Amniotic epithelial cell (primary cell): ENCODE measurements around the gene SERPINA6.
"Not testable (repeated sequence)": the region's sequence is repeated elsewhere in the genome, so short reads cannot be mapped to it uniquely, and the experiment has no call there.

ENCODE experiments used
- DNase-seq: peaks from one replicate; pipeline ENCODE4 v3.0.0-alpha.2; 2010; ENCODE audit warnings: low read depth

Gene SERPINA6

DNA sequence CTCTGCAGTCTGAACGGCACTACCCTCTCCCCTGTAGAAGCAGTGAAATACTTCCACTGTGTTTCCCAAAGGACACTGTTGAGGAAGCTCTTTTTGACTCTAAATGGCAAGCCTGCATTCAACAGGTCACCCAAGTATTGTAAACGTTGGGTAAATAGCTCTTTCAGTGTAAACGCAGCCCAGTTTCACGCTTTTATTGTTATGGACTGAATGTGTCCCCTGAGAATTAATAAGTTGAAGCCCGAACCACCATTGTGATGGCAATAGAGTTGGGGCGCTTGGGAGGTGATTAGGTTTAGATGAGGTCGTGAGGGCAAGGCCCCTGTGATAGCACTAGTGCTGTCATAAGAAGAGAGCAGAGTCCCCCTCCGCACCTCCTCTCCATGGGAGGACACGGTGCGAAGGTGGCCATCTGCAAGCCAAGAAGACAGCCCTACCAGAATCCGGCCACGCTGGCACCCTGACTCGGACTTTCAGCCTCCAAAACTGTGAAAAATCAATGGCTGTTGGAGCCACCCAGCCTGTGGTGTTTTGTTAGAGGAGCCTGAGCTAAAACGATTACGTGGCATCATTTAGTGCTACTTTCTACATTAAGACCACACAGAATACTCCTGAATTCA, 31.1 kb downstream of the SERPINA6 start:
- no peak for DNase-seq

DNA sequence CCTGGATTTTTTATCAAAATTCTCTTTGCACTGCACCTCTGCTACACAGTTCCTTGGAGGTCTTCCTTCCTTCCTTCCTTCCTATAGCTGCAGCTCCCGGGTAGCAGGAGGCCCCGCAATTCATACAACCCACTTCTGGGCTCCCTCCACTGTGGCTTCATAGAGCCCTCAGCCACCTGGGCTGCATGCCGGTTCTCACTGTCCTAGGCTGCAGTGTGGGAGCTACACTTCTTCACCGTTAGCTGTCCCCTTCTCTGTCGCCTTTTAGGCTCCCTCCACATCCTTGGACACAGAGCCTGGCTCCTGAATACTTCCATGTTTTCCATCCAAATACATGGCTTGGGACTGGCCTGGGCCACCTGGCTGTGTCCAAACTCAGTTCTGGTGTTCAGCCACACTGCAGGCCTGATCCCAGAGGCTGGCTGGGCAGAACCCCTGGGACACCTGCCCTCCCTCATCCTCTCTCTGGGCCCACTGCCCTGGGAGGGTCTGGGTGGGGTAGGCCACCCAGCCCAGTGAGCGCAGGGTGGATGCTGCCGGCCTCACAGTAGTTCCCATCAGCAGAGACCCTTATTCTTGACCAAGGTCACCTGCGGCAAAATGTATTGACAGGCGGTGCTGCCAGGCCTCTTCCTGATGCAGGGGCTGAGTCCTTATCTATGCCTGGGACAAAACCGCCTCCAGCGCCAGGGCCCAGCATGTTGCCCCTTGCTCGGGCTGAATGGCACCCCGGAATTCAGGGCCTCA, 31.8 kb downstream of the SERPINA6 start:
- no peak for DNase-seq

- no peak for DNase-seq
Observed at GRCh38 chr14:94290197-94290596, 32.9 kb downstream of the SERPINA6 start.

DNA sequence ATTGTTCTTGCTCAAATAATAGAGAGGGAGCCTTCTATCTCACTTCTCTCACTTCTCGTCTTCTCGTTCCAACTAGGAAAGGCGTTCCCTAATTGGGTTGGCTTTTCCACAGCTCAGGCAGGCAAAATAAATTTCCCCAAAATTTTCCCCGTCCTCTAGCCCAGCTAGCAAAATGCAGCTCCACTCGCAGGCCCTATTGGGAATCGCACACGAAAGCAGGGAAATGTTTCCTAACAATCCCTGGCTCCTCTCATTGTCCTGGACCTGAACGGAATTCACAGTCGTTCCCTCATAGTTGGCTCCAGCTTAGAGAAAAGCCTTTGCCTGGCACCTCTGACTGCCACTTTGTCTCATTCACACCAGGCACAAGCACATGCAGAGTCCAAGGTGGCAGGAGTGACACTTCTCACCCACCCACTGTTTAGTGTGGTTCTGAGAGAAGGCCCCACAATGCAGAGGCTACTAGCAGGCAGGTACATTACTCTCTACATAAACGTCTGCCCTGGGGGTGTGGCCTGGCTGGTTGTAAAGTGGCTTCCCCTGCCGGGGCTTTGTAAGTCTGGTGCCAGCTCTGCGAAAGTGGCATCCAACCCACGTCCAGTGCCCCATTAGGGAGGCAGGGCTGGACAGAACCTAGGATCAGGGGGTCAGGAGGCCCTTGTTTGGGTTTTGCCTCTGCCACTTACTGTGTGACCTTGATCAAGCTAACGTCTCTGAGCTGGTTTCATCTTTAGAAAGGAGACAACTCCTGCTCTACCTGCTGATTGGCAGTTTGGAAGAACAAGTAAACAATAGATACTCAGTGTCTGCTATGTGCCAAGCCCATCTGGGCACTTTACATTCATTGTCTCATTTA, 34.3 kb downstream of the SERPINA6 start:
- no peak for DNase-seq

DNA sequence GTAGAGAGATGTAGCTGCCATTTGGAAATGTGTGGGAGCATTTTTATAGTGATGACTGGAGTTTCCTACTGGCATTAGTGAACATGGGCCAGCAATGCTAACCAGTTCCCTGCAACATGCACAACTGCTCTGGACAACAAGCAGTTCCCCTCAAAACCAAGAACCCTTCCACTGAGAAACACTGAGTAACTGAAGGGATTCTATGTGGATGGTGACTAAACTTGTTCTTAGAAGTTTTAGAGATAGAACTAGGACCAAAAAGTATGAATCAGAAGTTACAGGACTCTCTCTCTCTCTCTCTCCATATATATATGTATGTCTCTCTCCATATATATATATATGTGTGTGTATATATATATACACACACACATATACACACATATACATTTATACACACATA, 38.0 kb downstream of the SERPINA6 start:
- DNase-seq: no peak

DNA sequence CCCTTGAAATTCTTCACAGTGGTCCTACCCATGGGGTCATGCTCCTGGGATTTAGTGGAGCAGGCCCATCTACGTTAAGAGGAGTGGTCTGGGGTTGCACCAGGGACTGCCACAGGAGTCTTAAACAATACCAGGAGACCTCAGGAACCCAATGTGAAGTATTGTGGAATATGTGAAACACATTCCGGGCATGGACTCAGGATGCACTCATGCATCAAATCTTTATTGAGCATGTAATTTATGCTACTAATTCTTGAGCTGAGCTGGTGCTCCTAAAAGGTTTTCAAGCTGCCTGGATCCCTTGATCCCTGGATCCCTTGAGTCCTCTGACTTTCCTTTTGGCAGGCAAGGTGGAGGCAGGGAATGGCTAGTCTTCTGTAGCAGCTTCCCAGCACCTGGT, 38.9 kb downstream of the SERPINA6 start:
- no peak for DNase-seq

- DNase-seq: peak; percentile 9
Observed at GRCh38 chr14:94282991-94283723, 40.0 kb downstream of the SERPINA6 start.

GRCh38 chr14:94278731-94279130, 44.4 kb downstream of the SERPINA6 start:
- DNase-seq: no peak

DNA sequence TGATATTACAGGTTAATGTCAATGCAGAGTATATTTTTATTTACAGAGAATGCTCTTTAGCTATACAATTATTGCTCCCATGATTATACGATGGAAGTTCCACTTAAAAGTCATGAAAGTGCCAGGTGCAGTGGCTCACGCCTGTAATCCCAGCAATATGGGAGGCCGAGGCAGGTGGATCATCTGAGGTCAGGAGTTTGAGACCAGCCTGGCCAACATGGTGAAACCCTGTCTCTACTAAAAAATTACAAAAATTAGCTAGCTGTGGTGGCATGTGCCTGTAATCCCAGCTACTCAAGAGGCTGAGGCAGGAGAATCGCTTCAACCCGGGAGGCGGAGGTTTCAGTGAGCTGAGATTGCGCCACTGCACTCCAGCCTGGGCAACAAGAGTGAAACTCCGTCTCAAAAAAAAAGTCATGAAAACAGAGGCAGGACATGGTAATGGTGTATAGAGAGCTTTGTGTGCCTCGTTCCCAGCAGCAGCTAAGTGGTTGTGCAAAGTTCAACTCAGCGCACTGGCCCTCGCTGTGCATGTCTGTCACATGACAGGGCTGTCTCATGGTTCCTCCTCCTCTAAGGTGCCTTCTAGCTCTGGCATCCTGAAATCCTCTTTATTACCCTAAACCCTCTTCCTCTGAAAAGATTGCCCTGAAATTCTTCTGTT, 46.1 kb downstream of the SERPINA6 start:
- DNase-seq: not testable (repeated sequence)

DNA sequence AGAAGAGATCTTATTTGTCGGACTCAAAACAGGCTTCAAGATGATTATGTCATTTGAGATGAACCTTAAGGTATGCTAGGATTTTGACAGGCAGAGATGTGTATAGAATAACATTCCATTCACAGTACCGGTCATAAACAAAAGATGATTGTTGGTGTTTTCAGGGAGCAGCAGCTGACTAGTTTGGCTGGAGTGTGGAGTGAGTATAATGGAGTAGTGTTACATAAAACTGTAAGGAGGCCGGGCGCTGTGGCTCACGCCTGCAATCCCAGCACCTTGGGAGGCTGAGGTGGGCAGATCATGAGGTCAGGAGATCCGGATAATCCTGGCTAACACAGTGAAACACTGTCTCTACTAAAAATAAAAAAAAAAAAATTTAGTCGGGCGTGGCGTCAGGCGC, 54.0 kb downstream of the SERPINA6 start:
- no peak for DNase-seq

DNA sequence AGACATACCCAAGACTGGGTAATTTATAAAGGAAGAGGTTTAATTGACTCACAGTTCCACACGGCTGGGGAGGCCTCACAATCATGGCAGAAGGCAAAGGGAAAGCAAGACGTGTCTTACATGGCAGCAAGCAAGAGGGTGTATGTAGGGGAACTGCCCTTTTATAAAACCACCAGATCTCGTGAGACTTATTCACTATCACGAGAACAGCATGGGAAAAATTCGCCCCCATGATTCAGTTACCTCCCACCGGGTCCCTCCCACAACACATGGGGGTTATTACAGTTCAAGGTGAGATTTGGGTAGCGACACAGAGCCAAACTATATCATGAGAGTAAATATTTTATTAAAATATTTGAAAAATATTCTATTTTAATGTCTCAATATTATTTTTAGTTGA, 54.6 kb downstream of the SERPINA6 start:
- not testable (repeated sequence) for DNase-seq

GRCh38 chr14:94267352-94267751, 55.8 kb downstream of the SERPINA6 start:
- no peak for DNase-seq

GRCh38 chr14:94264195-94264594, 58.9 kb downstream of the SERPINA6 start:
- not testable (repeated sequence) for DNase-seq
